GM08714 (cell line): ENCODE data around the gene LDB1.

Experiments used
- H3K4me3 ChIP-seq: fragments of 200-500 bp; sonication (Bioruptor generic); 2 replicates; pipeline ENCODE4 v1.5.1; 2014; ENCODE audit warnings: mild to moderate bottlenecking, low read length, inconsistent platforms
- ZNF274 ChIP-seq: IDR thresholded peaks from 2 replicates; pipeline ENCODE4 v1.6.1; 2012; ENCODE audit warnings: mild to moderate bottlenecking, low read depth, low read length

The LDB1 gene

GRCh38 chr10:102146971-102147428, 26.8 kb upstream of the LDB1 start:
- H3K4me3 ChIP-seq: no peak overlapping the region
- TF ChIP-seq ZNF274: no peak

- H3K4me3 ChIP-seq: no peak overlapping the region
- TF ChIP-seq ZNF274: no peak
Measured at GRCh38 chr10:102141583-102142107, 21.5 kb upstream of the LDB1 start.

GRCh38 chr10:102140913-102141540, 20.9 kb upstream of the LDB1 start:
- TF ChIP-seq ZNF274: no peak
- no peak overlapping the region for H3K4me3 ChIP-seq

GRCh38 chr10:102140218-102140617, 20.1 kb upstream of the LDB1 start:
- no peak for TF ChIP-seq ZNF274
- H3K4me3 ChIP-seq: no peak overlapping the region

GRCh38 chr10:102139281-102140110, 19.3 kb upstream of the LDB1 start:
- TF ChIP-seq ZNF274: no peak
- no peak overlapping the region for H3K4me3 ChIP-seq

- no peak overlapping the region for H3K4me3 ChIP-seq
- no peak for TF ChIP-seq ZNF274
Measured at GRCh38 chr10:102135956-102136526, 15.9 kb upstream of the LDB1 start.

- H3K4me3 ChIP-seq: peak overlapping the region; percentile 78
- no peak for TF ChIP-seq ZNF274
Measured at GRCh38 chr10:102134416-102134815, 14.2 kb upstream of the LDB1 start.

GRCh38 chr10:102133373-102134195, 13.4 kb upstream of the LDB1 start:
- no peak for TF ChIP-seq ZNF274
- peak overlapping the region; percentile 78 for H3K4me3 ChIP-seq

GRCh38 chr10:102132563-102133372, 12.6 kb upstream of the LDB1 start, which contains the start of gene PPRC1:
Gene PPRC1, plus strand, starts transcription at chr10:102133040. Its CDS starts 29 bp downstream, at chr10:102133069.
- H3K4me3 ChIP-seq: peak within 1 kb of the TSS; percentile 78
- TF ChIP-seq ZNF274: no peak

GRCh38 chr10:102132193-102132562, 12.0 kb upstream of the LDB1 start:
- TF ChIP-seq ZNF274: no peak
- peak overlapping the region; percentile 78; the same call in 1 of the 2 replicates for H3K4me3 ChIP-seq

- no peak overlapping the region for H3K4me3 ChIP-seq
- no peak for TF ChIP-seq ZNF274
Measured at GRCh38 chr10:102131286-102132170, 11.4 kb upstream of the LDB1 start.

GRCh38 chr10:102123223-102123622, 3.1 kb upstream of the LDB1 start:
- no peak overlapping the region for H3K4me3 ChIP-seq
- no peak for TF ChIP-seq ZNF274
